GM21786 (cell line): ENCODE results near the gene OR52N1.

Experiments
- ATAC-seq: cut with Tn5 transposase; IDR thresholded peaks from one replicate; pipeline ENCODE4 v1.9.1; 2021; ENCODE audit not compliant: unreplicated experiment

Gene OR52N1

DNA sequence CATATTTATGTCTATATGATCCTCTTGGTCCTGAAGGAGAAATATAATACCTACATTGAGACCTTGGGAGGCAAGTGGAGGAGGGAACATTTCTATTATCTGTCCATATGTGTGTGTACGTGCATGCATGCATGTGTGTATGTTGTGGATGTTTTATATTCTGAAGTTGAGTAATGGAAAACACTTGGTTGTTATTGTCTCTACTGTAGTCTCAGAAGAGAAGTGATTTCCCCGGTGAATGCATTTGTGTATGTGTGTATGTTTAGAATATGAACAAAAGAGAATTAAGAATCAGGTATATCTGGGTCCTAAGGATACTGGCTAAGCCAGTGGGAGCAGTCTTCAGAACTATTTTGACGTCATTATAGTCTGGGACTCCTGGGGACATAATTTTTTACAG lies at the start of gene OR52N1:
OR52N1 (minus strand) TSS at position 101 of the 400 bp plus-strand sequence. CDS start 2,449 bp downstream, outside the sequence.
- no peak for ATAC-seq

DNA sequence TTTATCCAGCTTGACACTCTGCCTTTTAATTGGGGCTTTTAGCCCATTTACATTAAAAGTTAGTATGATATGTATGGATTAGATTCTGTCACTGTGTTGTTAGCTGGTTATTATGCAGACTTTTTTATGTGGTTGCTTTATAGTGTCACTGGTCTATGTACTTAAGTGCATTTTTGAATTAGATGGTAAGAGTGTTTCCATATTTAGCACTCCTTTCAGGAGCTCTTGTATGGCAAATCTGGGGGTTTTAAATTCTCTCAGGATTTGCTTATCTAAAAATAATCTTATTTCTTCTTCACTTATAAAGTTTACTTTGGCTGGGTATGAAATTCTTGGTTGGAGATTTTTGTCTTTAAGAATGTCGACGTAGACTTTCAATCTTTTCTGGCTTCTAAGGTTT lies 46.6 kb upstream of the OR52N1 start:
- ATAC-seq, result no peak

DNA sequence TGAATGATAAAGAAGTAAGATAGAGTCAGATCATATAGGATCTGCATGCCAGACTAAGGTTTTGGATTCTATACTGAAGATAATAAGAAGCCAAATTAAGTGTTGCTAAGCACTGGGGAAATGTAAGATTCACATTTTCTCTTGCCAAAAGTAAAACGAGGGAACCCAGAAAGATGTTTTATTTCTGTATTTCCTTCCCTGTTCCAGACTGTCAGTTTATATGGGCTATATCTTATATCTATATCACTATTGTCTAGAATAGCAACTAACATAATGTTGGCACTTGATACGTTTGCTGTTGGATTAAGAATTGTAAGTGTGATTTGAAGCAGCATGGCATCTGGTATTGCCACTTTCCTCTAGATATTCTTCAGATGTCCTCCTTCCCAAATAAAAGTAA lies 42.4 kb upstream of the OR52N1 start:
- no peak for ATAC-seq

DNA sequence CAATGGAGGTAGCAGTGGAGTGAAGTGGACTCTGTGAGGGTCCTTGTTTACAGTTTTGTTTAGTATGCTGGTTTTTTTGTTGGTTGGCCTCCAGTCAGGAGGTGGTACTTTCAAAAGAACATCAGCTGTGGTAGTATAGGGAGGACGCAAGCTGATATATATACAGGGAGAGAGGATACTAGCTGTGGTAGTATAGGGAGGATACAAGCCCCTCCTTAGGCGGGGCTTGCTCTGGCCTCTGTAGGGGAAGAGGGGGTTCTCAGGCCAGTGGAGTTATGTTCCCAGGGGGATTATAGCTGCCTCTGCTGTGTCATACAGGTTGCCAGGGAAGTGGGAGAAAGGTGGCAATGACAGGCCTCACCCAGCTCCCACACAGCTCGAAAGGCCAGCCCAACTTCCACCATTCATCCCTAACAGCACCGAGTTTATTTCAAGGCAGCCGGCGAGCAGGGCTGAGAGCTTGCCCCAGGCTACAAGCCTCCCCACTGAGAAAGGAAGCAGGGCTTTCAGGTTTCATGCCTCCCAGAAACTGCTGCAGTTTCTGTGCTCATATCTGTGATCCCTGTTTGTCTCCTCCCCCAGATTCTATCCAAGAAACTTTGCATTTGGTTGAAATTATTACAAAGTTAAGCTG lies 40.2 kb upstream of the OR52N1 start:
- no peak for ATAC-seq

DNA sequence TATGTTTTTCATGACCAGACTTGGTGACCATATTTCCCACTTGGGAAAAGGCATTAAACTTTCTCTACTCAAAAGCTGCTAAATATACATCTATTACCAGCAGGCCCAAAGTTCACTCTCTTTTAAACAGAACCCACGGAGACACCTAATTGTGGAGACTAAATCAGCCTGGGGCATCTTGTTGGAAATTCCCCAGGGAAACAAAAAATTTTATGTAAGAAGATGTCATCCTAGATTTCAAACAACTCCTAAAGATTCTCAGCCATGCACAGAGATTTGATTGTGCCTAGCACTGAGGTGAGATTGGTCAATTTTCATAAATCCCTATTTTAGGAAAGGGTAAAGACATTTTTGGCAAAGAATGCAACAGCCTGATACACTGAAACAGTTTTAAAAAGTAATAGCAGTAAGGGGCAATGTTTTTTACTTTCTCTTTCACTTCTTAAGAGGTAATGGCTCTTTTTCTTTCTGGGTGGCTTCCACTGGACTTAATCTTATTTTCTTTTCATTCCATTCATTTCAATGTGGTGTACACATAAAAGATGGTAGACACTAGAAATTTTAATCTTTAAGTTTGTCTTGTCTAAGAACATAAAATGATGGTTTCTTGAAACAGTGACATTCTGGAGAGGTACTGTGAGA lies 27.3 kb upstream of the OR52N1 start:
- peak; percentile 71 for ATAC-seq

DNA sequence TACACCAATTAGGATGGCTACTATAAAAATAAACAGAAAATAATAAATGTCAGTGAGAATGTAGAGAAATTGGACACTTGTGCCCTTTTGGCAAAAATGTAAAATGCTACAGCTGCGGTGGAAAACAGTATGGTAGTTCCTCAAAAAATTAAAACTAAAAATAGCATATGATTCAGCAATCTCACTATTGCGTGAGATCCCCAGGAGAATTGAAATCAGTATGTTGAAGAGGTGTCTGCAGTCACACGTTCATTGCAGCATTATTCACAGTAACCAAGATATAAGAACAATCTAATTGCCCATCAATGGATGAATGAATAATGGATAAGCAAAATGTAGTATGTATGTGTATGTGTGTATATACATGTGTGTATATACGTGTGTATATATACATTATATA lies 24.5 kb upstream of the OR52N1 start:
- ATAC-seq, result no peak

DNA sequence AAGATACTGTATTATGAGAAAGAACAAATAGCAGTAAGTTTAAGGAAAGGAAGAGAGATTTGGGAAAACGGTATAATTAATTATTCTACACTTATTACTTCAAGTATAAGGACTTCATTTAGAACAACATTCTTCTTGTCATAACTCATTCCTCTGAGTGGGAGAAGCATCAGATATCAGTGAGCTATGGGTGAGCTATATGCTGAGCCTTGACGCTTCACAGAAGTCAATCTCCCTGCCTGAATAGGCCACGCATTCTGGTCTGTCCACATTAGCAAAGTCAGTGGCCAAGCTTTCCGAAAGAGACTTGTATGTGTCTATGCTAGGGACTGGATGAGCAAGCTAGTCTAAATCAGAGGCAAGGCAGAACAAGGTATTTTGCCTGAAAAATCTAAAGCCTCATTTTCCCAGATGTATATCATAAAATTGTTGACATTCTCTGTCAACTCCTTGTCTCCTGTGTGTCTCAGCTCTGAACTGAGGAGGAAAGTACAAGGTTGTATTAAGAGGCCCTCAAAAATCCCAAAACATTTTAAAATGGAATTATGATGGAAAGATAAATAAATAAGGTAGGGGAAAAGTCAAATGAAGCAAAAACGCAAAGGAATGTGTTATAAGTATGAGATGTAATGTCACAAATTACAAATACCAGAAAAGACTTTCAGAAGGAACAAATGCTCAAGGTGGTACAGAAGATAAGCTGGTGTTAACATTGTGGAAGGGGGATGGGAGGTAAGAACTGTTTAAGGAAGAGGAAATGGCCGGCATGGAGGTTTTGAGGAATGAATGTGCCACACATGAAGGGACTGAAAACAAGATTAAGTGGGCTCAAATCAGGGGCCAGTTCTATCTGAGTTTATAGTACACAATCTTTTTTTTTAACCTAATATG lies 19.1 kb upstream of the OR52N1 start:
- no peak for ATAC-seq

DNA sequence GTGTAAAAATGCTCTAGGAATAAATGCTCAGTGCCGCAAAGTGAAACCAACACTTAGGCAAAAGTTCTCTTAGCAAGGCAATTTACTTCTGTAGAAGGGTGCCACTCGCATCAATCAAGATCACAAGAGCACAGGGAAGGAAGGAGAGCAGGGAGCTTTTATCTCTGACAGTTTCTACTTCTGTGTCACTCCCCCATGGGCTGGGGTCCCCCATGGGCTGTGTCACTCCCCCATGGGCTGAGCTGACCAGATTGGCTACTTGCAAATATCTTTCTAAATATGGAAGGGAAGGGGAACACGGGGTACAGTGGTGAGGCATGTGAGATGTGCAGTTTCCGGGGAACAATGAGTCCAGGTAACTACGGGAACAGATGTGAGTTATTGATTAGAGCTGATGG lies 18.1 kb upstream of the OR52N1 start:
- ATAC-seq, result peak; percentile 41

DNA sequence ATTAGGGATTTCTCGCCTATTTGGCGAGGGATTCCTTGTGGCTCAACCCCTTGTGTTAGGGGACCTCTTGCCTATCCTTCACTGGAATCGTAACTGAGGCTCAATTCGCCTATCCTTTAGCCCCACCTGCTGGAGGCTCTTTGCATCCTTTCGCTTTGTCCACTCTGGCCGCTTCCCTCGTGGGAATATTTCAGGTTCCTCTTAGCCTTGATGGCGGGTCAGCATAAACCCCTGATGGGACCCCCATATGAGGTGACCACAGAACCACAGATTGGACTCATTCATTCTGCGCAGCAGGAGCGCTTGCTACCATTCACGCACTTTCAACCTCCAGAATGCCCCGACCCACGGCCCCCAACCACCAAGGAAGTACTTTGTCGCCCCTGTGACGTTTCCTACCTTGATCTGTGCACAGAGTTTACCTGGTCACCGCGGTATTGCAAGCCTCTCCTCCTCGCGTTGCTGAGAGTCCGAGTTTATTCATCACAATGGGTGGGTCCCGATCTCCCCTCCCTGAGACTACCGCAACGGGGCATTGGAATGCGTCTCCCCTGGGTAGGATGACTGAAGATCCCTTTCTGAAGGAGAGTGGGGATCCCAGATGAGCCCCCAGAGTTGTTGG lies 17.5 kb upstream of the OR52N1 start, which contains the start of gene OR52N2:
OR52N2 (plus strand) TSS at position 425 of the 622 bp plus-strand sequence. CDS start 11,412 bp downstream, outside the sequence.
- ATAC-seq, result peak; percentile 91

DNA sequence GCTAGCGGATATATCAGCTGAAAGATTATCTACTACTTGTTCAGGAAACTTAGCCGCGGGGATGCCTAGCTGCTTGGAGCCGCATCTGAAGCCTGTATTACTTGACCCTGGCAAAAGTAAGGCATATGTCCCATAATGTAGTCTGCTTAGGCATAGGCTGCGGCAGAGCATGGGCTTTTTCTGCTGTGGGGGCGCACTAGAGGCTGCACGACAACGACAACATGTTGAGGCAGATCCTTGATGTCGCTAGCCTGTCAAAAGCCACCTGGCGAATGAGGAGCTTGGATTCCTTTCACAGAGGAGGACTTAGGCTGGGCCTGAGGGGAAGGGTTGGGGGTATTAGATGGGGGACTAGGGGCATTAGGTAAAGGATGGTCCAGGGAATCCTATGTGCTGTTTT lies 16.5 kb upstream of the OR52N1 start:
- no peak for ATAC-seq

DNA sequence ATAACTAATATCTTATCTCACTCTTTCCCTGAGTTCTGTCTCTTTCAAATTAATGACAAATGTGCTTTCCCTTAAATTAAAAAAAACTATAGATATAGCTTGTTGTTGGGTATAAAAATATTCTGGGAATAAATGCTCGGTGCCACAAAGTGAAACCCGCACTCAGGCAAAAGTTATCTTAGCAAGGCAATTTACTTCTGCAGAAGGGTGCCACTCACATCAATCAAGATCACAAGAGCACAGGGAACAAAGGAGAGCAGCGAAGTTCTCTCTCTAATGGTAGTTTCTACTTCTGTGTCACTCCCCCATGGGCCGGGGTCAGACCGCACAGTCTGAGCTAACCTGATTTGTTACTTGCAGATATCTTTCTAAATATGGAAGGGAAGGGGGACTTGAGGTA lies 12.9 kb upstream of the OR52N1 start:
- no peak for ATAC-seq

DNA sequence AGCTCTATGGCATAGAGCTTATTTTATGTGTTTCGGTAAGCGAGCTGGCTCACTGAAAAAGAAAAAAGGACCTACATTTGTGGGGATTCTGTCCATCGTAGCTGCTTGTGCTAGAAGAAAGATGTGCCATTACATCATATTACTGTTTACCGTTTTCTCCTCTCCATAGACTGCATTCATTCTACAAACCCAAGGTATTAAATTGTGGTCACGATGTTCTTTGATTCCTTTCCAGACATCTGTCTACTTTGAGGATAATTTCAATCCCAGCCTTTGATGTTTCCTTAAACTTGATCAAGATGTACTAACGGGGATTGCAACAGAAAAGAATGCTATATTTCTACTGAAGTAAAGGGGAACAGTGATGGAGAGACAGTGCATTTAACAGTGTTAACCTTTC lies 5.5 kb upstream of the OR52N1 start:
- ATAC-seq, result no peak

DNA sequence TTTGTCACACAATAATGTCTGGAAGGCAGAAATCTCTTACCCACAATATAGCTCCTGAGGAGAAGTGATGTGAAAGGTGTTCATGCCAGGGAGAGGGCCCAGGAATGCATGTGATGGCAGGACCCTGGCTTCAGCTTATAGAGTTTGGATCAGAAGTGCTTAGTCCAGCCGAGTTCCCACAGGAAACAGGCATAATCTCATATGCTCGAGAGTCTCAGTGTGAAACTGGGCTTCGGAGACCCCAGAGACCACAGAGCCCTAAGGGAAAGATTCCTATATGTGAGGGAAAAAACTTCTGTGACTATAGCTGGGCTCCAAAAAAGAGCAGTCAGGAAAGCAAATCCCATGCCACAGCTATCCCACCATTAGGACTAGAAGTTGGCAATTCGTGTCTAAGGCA lies 7.8 kb downstream of the OR52N1 start, which contains the start of gene OR52N5:
OR52N5 (minus strand) TSS at position 101 of the 400 bp plus-strand sequence. CDS start 4,721 bp downstream, outside the sequence.
- no peak for ATAC-seq

DNA sequence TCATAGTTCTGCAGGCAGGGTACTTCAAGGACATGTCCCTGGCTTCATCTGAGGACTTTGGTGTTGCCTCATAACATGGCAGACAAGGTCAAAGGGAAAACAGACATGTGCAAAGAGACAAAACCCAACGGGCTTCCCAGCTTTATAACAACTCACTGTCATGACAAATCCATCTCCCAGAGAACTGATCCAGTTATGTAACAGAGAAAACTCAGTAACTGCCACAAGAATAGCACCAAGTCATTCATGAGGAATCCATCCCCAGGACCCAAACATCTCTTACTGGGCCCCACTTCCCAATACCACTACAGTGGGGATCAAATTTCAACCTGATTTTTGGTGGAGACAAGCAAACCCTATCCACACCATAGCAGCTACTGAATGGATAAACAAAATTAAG lies 24.0 kb downstream of the OR52N1 start:
- ATAC-seq, result no peak

DNA sequence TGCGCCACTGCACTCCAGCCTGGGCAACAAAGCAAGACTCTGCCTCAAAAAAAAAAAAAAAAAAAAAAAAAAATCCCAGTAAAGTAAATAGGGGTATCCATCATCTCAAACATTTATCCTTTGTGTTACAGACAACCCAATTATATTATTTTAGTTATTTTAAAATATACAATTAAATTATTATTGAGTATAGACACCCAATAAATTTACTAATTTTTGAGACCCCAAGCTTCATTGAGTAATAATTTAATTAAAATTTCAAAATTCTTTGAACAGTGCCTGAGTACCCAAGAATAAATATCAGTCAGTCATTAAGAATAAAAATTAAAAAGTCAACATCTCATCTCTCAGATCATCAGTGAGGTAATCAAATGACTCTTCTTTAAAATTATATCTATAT lies 37.1 kb downstream of the OR52N1 start, which contains the start of gene OR52N4:
OR52N4 (plus strand) TSS at position 301 of the 400 bp plus-strand sequence. CDS start 498 bp downstream, outside the sequence.
- no peak for ATAC-seq

DNA sequence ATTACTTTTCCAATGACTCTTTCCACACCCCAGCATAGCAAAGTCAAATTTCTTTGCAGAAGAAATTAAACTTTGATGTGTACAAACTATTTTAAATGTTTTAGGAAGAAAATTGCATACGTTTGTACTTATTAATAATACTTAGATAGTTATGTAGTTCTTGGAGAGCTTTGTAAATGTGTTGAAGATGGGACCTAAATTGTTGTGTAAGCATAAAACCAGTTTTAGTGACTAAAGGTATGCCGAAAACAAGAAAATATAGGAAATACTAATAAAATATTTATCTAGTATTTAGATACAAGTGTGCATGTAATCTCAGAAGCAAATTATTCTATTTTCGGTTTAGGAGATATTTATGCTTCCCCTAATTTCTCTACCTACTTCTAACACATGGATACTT lies 41.2 kb downstream of the OR52N1 start:
- ATAC-seq, result no peak

DNA sequence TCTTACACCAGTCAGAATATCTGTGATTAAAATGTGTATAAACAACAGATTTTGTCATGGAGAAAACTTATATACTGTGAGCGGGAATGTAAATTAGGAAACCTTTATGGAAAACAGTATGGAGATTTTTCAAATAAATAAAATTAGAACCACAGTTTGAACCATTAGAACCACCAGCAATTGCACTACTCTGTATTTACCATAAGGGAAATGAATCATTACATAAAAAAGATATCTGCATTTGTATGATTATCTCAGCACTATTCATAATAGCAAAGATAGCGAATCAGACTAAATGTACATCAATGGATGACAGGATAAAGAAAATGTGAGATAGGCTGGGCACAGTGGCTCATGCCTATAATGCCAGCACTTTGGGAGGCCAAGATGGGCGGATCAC lies 44.5 kb downstream of the OR52N1 start:
- no peak for ATAC-seq

DNA sequence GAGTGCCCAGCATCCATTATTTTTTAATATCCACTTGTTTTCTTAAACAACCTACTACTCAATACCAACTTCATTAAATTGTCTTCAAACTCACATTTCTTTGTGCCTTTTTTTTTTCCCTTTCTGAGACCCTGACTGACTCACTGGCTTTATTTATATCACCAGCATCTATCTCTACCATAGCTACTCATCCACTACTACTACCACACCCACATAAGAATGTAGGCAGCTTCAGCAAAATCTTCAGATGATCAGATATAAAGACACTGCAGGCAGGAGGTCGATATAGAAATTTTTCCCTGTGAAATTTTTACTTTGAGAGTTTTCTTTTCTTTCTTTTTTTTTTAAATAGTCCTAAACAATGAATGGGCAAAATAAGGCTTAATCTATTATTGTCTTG lies 52.6 kb downstream of the OR52N1 start:
- no peak for ATAC-seq

DNA sequence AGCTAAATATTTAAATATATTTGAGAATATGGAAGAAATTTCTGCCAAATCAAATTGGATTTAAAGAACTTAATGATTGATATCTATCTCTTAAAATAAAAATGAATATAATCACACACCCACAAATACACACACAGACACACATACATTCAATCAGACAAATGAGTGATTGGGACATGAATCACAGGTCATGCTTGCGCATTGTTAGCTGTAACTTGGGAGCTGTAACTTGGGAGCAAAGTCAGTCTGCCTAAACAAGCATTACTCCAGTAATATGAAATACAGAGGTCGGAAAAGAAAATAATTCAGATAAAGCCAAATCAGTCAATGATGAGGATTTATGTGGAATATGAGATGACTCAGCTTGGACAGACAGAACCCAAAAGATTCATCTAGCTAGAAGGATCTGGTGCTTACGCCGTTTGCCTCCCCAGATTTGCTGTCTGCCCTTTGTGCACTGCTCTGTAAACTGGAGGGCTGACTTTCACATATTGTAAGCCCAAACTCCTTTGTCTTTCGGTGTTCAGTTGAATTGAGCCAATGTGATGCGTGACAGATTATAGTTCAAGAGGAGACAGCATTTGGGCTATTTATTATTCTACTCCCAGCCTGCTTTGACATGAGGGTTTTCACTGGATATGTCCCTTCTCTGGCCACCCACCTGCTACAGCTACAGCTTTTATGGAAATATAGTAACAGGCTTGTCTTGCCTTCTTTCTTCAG lies 53.2 kb downstream of the OR52N1 start:
- no peak for ATAC-seq

DNA sequence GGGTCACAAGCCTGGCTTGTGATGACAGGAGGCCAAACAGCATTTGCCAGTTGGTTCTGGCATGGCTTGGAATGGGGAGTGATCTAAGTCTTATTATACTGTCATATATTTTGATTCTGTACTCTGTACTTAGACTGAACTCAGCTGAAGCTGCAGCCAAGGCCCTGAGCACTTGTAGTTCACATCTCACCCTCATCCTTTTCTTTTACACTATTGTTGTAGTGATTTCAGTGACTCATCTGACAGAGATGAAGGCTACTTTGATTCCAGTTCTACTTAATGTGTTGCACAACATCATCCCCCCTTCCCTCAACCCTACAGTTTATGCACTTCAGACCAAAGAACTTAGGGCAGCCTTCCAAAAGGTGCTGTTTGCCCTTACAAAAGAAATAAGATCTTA lies 54.0 kb downstream of the OR52N1 start:
- ATAC-seq, result no peak
